ENCODE data around the gene FLT3LG.

FLT3LG gene

GRCh38 chr19:49518033-49518432 lies 44.0 kb downstream of the FLT3LG start:
- DNase-seq (ENCODE audit: low read depth) = no peak

GRCh38 chr19:49520705-49521319 lies 46.8 kb downstream of the FLT3LG start:
- DNase-seq (ENCODE audit: low read depth) = no peak

GRCh38 chr19:49524812-49525455 lies 50.9 kb downstream of the FLT3LG start:
- no peak for DNase-seq (ENCODE audit: low read depth)

GRCh38 chr19:49528211-49528771 lies 54.3 kb downstream of the FLT3LG start:
- no peak for DNase-seq (ENCODE audit: low read depth)

GRCh38 chr19:49530708-49531107 lies 56.7 kb downstream of the FLT3LG start:
- no peak for DNase-seq (ENCODE audit: low read depth)

DNA sequence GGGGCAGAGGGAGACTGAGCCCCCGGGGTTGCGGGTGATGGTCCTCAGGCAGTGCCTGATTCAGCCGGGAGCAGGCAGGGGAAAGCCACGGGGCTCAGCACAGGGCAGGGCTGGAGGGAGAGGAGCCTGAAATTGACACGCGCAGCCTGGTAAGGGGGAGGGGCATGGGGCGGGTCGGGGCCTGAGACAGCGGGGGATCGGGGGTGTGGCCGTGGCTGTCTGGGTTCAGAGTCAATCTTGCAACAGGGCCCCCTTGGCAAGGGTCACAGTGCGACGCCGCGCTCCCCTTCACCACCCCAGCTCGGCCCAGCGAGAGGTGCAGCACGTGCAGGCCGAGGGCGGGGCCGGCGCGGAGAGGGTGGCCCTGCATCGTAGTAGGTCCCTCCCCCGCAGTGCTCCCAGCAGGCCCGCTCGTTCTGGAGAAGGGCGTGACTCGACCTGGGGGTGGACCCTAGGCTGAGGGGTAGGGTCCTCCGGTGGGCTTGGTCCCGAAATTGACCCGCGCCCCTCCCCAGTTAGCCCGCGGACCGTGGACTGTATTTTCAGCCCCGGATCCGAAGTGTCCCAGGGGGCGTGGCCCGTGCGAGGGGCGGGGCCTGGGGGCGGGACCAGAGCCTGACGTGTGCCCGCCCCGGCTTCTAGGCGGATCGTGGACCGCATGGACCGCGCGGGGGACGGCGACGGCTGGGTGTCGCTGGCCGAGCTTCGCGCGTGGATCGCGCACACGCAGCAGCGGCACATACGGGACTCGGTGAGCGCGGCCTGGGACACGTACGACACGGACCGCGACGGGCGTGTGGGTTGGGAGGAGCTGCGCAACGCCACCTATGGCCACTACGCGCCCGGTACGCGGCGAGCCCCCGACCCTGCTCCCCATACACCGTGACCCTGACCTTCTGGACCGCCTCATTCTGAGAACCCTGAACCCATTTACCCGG lies 59.8 kb downstream of the FLT3LG start:
- DNase-seq (ENCODE audit: low read depth) = no peak

DNA sequence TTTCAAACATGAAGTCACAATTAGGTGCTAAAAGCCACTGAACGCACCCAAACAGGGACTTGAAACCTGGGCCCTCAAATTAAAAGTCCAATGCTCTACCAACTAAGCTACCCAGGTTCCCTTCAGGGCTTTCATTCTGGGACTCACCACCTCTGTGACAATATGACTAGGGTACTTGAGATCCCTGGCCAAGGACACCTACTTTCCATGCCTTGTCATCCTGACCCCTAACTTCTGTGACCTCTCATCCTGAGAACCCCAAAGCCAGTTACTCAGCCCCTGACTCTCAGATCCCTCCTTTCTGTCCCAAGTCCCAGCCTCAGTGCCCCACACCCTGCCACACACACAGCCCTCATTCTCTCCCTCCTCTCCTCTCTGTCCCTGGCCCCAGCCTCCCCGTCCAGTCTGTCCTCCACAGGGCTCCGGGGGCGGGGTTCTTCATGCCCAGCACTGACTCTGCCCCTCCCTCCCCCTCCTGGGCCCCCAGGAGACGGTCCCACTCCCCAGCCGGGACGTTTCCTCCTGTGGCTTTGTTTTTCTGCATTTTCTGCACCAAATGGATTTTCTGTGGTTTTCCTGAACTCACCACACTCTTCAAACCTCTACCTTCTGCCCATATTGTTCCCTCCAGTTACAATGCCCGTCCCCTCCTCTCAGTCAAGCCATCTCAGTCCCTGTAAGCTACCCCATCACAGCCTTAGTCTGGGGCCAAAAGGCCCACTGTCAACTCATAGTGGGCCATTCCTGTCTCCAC lies 60.8 kb downstream of the FLT3LG start:
- no peak for DNase-seq (ENCODE audit: low read depth)
